Neural progenitor cell (in vitro differentiated cells): Measurements from ENCODE around the gene ABCC3. TPM values are rescaled to one million over a fixed set of nuclear protein-coding genes. Genes with fewer than 3 reads are reported as not detected.
A peak's percentile ranks its signal among the peaks of the same experiment; 100 is the strongest.

Source experiments
- DNase-seq: peaks from one replicate; pipeline ENCODE4 v3.0.0-alpha.2; 2016; ENCODE audit warnings: low spot score
- H2AFZ ChIP-seq: fragments of 200-600 bp; sonication (generic); replicated peaks from 2 replicates; pipeline ENCODE4 v1.6.1; 2016; ENCODE audit warnings: antibody characterized with exemption
- H3F3A ChIP-seq: fragments of 200-600 bp; sonication (generic); 2 replicates; pipeline ENCODE4 v1.6.1; 2016; ENCODE audit warnings: antibody characterized with exemption, low read depth
- H3K27ac ChIP-seq: fragments of 200-600 bp; sonication (generic); 2 replicates; pipeline ENCODE4 v1.5.1; 2016; ENCODE audit warnings: mild to moderate bottlenecking
- H3K27me3 ChIP-seq: fragments of 200-600 bp; sonication (generic); 2 replicates; pipeline ENCODE4 v1.6.1; 2016; ENCODE audit warnings: mild to moderate bottlenecking, moderate library complexity
- H3K36me3 ChIP-seq: fragments of 200-600 bp; sonication (generic); 2 replicates; pipeline ENCODE4 v1.5.1; 2016
- H3K4me1 ChIP-seq: fragments of 200-600 bp; sonication (generic); 2 replicates; pipeline ENCODE4 v1.6.1; 2016; ENCODE audit warnings: mixed run types
- H3K4me2 ChIP-seq: fragments of 200-600 bp; sonication (generic); 2 replicates; pipeline ENCODE4 v1.6.1; 2016
- H3K4me3 ChIP-seq: fragments of 200-600 bp; sonication (generic); 2 replicates; pipeline ENCODE4 v1.5.1; 2016
- H3K79me2 ChIP-seq: fragments of 200-600 bp; sonication (generic); 2 replicates; pipeline ENCODE4 v1.6.1; 2016; ENCODE audit warnings: low read depth
- H3K9ac ChIP-seq: fragments of 200-600 bp; sonication (generic); 2 replicates; pipeline ENCODE4 v1.6.1; 2016
- H3K9me3 ChIP-seq: fragments of 200-600 bp; sonication (generic); 2 replicates; pipeline ENCODE4 v1.5.1; 2016; ENCODE audit warnings: low read depth
- H4K20me1 ChIP-seq: fragments of 200-600 bp; sonication (generic); 2 replicates; pipeline ENCODE4 v1.6.1; 2016; ENCODE audit warnings: low read depth
- H3K27ac Mint-ChIP-seq: 3 replicates; pipeline ENCODE4 v1.8.0; 2021; ENCODE audit warnings: mixed read lengths
- H3K27me3 Mint-ChIP-seq: 2 replicates; pipeline ENCODE4 v1.8.0; 2022; ENCODE audit warnings: low read depth, mild to moderate bottlenecking, inconsistent platforms, moderate library complexity, mixed read lengths; ENCODE audit not compliant: insufficient read depth
- H3K36me3 Mint-ChIP-seq: 3 replicates; pipeline ENCODE4 v1.8.0; 2021; ENCODE audit warnings: mixed read lengths
- H3K4me1 Mint-ChIP-seq: 3 replicates; pipeline ENCODE4 v1.8.0; 2021; ENCODE audit warnings: mixed read lengths
- H3K4me3 Mint-ChIP-seq: 3 replicates; pipeline ENCODE4 v1.8.0; 2021; ENCODE audit warnings: mild to moderate bottlenecking, moderate library complexity, mixed read lengths
- H3K9me3 Mint-ChIP-seq: 3 replicates; pipeline ENCODE4 v1.8.0; 2020; ENCODE audit warnings: mixed read lengths
- CTCF ChIP-seq: fragments of 200-600 bp; sonication (generic); IDR thresholded peaks from 2 replicates; pipeline ENCODE4 v1.5.1; 2017; ENCODE audit warnings: antibody characterized with exemption, mild to moderate bottlenecking
- EZH2 ChIP-seq: fragments of 200-600 bp; sonication (generic); IDR thresholded peaks from 2 replicates; pipeline ENCODE4 v1.6.1; 2017; ENCODE audit warnings: antibody characterized with exemption, mild to moderate bottlenecking, moderate library complexity
- EZH2phosphoT487 ChIP-seq: fragments of 200-600 bp; sonication (generic); IDR thresholded peaks from 2 replicates; pipeline ENCODE4 v1.6.1; 2017; ENCODE audit warnings: antibody characterized with exemption
- total RNA-seq: library from RNA; depleted of rRNA; stranded (reverse); fragments of >200 nt; gene quantifications from 2 replicates; pipeline ENCODE4 v1.2.3, GENCODE V29; 2015; ENCODE audit warnings: low replicate concordance

ABCC3 gene
- total RNA-seq, 1 donor from 2014 or later: not detected

- DNase-seq: no peak
- no peaks in the 10 kb centered on the region for H3K79me2 ChIP-seq
- no peaks in the 10 kb centered on the region for H3K9me3 ChIP-seq
- no peak overlapping the region for H3K27ac ChIP-seq
- TF ChIP-seq EZH2 (no peak), CTCF (no peak), EZH2phosphoT487 (no peak)
- peaks cover 67% of the 10 kb centered on the region for H3F3A ChIP-seq
- no peak overlapping the region for H3K4me3 ChIP-seq
- no peak overlapping the region for H2AFZ ChIP-seq
- Mint-ChIP-seq H3K9me3 (no peaks in the 10 kb centered on the region), H3K4me3 (peak overlapping the region; percentile 55), H3K4me1 (peaks cover 76% of the 10 kb centered on the region), H3K36me3 (peaks cover 2% of the 10 kb centered on the region), H3K27ac (peak overlapping the region; percentile 50), H3K27me3 (peaks cover 10% of the 10 kb centered on the region)
- no peak overlapping the region for H3K4me2 ChIP-seq
- H4K20me1 ChIP-seq: no peaks in the 10 kb centered on the region
- no peak overlapping the region for H3K9ac ChIP-seq
- no peaks in the 10 kb centered on the region for H3K27me3 ChIP-seq
- no peaks in the 10 kb centered on the region for H3K36me3 ChIP-seq
- peaks cover 47% of the 10 kb centered on the region for H3K4me1 ChIP-seq
Measured at GRCh38 chr17:50688245-50688644, 53.6 kb downstream of the ABCC3 start.

GRCh38 chr17:50689251-50689650, 54.6 kb downstream of the ABCC3 start:
- H3K4me1 ChIP-seq: peaks cover 42% of the 10 kb centered on the region
- H2AFZ ChIP-seq: no peak overlapping the region
- peaks cover under 1% of the 10 kb centered on the region for H3K36me3 ChIP-seq
- peak; percentile 54 for DNase-seq
- H3K79me2 ChIP-seq: no peaks in the 10 kb centered on the region
- Mint-ChIP-seq H3K4me1 (peaks cover 74% of the 10 kb centered on the region), H3K27ac (peak overlapping the region; percentile 99), H3K9me3 (no peaks in the 10 kb centered on the region), H3K36me3 (peaks cover 5% of the 10 kb centered on the region), H3K27me3 (peaks cover 10% of the 10 kb centered on the region), H3K4me3 (peak overlapping the region; percentile 77)
- no peaks in the 10 kb centered on the region for H3K9me3 ChIP-seq
- no peak overlapping the region for H3K9ac ChIP-seq
- H3K27me3 ChIP-seq: no peaks in the 10 kb centered on the region
- no peak overlapping the region for H3K27ac ChIP-seq
- peaks cover 62% of the 10 kb centered on the region for H3F3A ChIP-seq
- no peak overlapping the region for H3K4me3 ChIP-seq
- TF ChIP-seq EZH2phosphoT487: no peak
- no peak for TF ChIP-seq EZH2
- TF ChIP-seq CTCF: no peak
- peak overlapping the region; percentile 29 for H3K4me2 ChIP-seq
- H4K20me1 ChIP-seq: no peaks in the 10 kb centered on the region

- Histone ChIP-seq H3K4me1 (peaks cover 35% of the 10 kb centered on the region), H3K9me3 (no peaks in the 10 kb centered on the region), H3K9ac (no peak overlapping the region), H3K36me3 (peaks cover 5% of the 10 kb centered on the region), H3K27me3 (no peaks in the 10 kb centered on the region), H3K4me2 (peak overlapping the region; percentile 29), H3K27ac (peak overlapping the region; percentile 93), H4K20me1 (no peaks in the 10 kb centered on the region), H3K79me2 (no peaks in the 10 kb centered on the region), H2AFZ (no peak overlapping the region), H3F3A (peaks cover 57% of the 10 kb centered on the region), H3K4me3 (no peak overlapping the region)
- DNase-seq: peak; percentile 96
- Mint-ChIP-seq H3K9me3 (no peaks in the 10 kb centered on the region), H3K4me3 (peak overlapping the region; percentile 66), H3K4me1 (peaks cover 71% of the 10 kb centered on the region), H3K27me3 (peaks cover 10% of the 10 kb centered on the region), H3K36me3 (peaks cover 8% of the 10 kb centered on the region), H3K27ac (peak overlapping the region; percentile 95)
- TF ChIP-seq EZH2phosphoT487: no peak
- TF ChIP-seq EZH2: no peak
- no peak for TF ChIP-seq CTCF
Measured at GRCh38 chr17:50689956-50690886, 55.5 kb downstream of the ABCC3 start.
